Measurements from ENCODE around the gene C1orf52.

DNA sequence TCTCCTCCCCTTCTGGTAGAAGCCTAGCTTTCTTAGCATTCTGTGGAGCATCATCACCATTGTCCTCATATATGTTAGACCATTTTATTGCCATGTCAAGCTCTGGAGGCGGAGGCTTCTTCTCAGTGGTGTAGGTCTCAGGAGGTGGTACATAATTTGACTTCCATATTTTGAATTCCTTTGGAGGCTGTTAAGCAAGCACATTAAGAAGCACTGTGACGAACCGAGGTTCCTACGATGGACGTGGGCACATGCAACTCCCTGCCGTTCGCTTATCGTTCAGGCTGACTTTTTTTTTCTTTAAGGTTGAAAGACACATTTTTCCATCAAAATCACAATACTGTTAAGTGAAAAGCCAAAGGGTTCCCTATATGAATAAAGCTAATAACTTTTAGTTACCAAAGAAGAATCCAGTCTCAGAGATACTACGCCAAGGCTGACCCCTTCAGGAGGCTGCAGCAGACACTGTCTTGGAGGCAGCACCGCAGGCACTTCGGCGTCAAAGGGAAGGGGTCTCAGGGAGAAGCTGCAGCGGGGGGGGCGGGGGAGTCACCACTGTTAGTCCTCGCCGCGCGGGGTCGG is 835 bp downstream of the C1orf52 start:
- TF ChIP-seq, protein P1, sequence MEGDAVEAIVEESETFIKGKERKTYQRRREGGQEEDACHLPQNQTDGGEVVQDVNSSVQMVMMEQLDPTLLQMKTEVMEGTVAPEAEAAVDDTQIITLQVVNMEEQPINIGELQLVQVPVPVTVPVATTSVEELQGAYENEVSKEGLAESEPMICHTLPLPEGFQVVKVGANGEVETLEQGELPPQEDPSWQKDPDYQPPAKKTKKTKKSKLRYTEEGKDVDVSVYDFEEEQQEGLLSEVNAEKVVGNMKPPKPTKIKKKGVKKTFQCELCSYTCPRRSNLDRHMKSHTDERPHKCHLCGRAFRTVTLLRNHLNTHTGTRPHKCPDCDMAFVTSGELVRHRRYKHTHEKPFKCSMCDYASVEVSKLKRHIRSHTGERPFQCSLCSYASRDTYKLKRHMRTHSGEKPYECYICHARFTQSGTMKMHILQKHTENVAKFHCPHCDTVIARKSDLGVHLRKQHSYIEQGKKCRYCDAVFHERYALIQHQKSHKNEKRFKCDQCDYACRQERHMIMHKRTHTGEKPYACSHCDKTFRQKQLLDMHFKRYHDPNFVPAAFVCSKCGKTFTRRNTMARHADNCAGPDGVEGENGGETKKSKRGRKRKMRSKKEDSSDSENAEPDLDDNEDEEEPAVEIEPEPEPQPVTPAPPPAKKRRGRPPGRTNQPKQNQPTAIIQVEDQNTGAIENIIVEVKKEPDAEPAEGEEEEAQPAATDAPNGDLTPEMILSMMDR (IDR thresholded peaks at IDR 0.05) = no peak
- TF ChIP-seq EP300 (IDR thresholded peaks at IDR 0.05) (no peak), POLR2A (IDR thresholded peaks at IDR 0.05) (no peak)

Data from upper lobe of left lung (tissue), 4 donors.